BLaER1 treated with 17β-estradiol and CSF1 and Interleukin-3, amounts not matched to agents 10 nM and 100 nM (cell line): ENCODE measurements around the gene ESRRG.
A peak's percentile ranks its signal among the peaks of the same experiment; 100 is the strongest.

Experiments used
- H3K27ac ChIP-seq, 11 experiments: shearing (Covaris generic); formaldehyde crosslinking; 2 replicates each; pipeline ENCODE4 v1.8.1; 2022
- H3K27me3 ChIP-seq, 11 experiments: shearing (Covaris generic); formaldehyde crosslinking; 2 replicates each; pipeline ENCODE4 v1.8.1; 2022
- H3K36me3 ChIP-seq, 11 experiments: shearing (Covaris generic); formaldehyde crosslinking; 2 replicates each; pipeline ENCODE4 v1.8.1; 2022
- H3K4me1 ChIP-seq, 10 experiments: shearing (Covaris generic); formaldehyde crosslinking; 2 replicates each; pipeline ENCODE4 v1.8.1; 2022
- H3K4me2 ChIP-seq, 11 experiments: shearing (Covaris generic); formaldehyde crosslinking; 2 replicates each; pipeline ENCODE4 v1.8.1; 2022
- H3K4me3 ChIP-seq, 10 experiments: shearing (Covaris generic); formaldehyde crosslinking; 2 replicates each; pipeline ENCODE4 v1.8.1; 2022
- H3K9ac ChIP-seq, 11 experiments: shearing (Covaris generic); formaldehyde crosslinking; 2 replicates each; pipeline ENCODE4 v1.8.1; 2022
- H3K9me3 ChIP-seq, 11 experiments: shearing (Covaris generic); formaldehyde crosslinking; replicated peaks in 1 of 11; 2 replicates each; pipeline ENCODE4 v1.8.1; 2022
- H4K20me1 ChIP-seq, 11 experiments: shearing (Covaris generic); formaldehyde crosslinking; 2 replicates each; pipeline ENCODE4 v1.8.1; 2022
- Cebpa-rat ChIP-seq, 11 experiments: shearing (Covaris generic); IDR thresholded peaks; 2 replicates each; pipeline ENCODE4 v1.8.1; 2022

ESRRG gene

DNA sequence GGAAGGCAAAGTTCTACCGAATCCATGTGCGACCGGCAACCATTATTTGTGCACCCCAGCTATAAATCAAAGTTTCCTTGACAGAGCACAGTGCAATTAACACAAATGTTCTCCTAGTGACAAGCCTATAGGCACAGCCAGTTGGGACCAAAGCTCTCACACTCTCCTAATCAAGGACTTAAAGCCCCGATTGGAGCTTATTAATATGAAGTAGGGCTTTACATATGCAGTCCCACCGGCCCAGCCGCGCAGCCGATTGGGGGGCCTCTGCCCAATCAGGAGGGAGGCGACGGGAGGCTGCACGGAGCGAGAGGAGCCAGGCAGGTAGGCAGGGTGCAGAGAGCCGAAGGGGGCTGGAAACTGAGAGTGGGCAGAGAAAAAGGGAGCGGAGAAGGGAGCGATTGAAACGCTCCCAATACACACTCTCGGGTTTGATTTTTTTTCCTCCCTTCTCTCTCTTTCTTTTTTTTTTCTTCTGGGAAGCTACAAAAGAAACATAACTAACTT, at the start of gene ESRRG:
TSS of gene ESRRG (minus strand) at position 156 of the 507 bp plus-strand sequence. CDS start at position 26, 130 bp downstream.
- Histone ChIP-seq H3K27ac (no peak within 1 kb of the TSS), H4K20me1 (no peaks in the 10 kb centered on the region), H3K4me3 (no peak within 1 kb of the TSS), H3K9ac (no peak within 1 kb of the TSS), H3K4me1 (peaks cover 0 to 28% (median 9%) of the 10 kb centered on the region in 10 experiments; a peak in 7 of 20 replicates), H3K9me3 (no peaks in the 10 kb centered on the region), H3K36me3 (no peaks in the 10 kb centered on the region), H3K4me2 (peak within 1 kb of the TSS in 6 of 11 experiments; percentile 6 to 41 (median 18); a peak in 8 of 22 replicates), H3K27me3 (peaks cover 4 to 12% (median 10%) of the 10 kb centered on the region in 11 experiments; a peak in 15 of 22 replicates)
- TF ChIP-seq Cebpa-rat (IDR thresholded peaks at IDR 0.05) = no peak

- no peak overlapping the region for H3K4me2 ChIP-seq
- no peak overlapping the region for H3K27ac ChIP-seq
- no peaks in the 10 kb centered on the region for H4K20me1 ChIP-seq
- H3K9me3 ChIP-seq = no peaks in the 10 kb centered on the region
- no peaks in the 10 kb centered on the region for H3K27me3 ChIP-seq
- no peaks in the 10 kb centered on the region for H3K4me1 ChIP-seq
- H3K9ac ChIP-seq = no peak overlapping the region
- TF ChIP-seq Cebpa-rat (IDR thresholded peaks at IDR 0.05) = no peak
- no peak overlapping the region for H3K4me3 ChIP-seq
- no peaks in the 10 kb centered on the region for H3K36me3 ChIP-seq
These were observed 48.7 kb upstream of the ESRRG start for GRCh38 chr1:216771922-216772321.

DNA sequence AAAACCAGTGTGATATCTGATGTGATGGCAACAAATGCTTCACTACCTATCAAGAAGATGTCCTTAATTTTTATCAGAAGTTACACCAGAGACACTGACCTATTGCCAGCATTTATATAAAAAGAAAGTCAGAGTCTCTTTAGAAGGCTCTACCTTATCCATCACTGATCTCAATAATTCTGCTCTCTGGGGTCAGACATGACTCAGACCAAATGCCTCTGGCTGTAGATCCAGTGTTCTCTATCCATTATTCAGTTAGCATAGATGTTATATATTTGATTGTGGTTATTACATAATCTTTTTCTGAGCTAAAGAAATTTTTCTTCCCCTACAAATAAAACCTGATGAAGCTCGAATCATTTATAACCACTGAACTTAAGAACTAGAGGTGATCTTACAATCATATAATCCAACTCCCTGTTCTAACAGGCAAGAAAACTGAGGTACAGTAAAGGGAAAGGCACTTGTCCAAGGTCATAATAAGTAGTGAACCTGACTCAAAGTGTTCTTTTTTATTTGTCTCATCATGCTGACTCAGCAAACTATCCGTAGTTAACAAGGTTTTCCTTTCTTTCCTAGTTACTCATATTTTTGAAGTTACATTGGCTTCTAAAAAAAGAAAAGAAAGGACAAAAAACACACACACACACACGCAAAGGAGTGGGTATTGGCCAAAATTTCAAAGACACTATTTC, 43.6 kb upstream of the ESRRG start:
- Histone ChIP-seq H3K36me3 (no peaks in the 10 kb centered on the region), H3K9ac (no peak overlapping the region), H3K9me3 (no peaks in the 10 kb centered on the region), H3K4me3 (no peak overlapping the region), H3K27me3 (no peaks in the 10 kb centered on the region), H3K4me2 (no peak overlapping the region), H4K20me1 (no peaks in the 10 kb centered on the region), H3K27ac (no peak overlapping the region), H3K4me1 (no peaks in the 10 kb centered on the region)
- no peak for TF ChIP-seq Cebpa-rat (IDR thresholded peaks at IDR 0.05)

DNA sequence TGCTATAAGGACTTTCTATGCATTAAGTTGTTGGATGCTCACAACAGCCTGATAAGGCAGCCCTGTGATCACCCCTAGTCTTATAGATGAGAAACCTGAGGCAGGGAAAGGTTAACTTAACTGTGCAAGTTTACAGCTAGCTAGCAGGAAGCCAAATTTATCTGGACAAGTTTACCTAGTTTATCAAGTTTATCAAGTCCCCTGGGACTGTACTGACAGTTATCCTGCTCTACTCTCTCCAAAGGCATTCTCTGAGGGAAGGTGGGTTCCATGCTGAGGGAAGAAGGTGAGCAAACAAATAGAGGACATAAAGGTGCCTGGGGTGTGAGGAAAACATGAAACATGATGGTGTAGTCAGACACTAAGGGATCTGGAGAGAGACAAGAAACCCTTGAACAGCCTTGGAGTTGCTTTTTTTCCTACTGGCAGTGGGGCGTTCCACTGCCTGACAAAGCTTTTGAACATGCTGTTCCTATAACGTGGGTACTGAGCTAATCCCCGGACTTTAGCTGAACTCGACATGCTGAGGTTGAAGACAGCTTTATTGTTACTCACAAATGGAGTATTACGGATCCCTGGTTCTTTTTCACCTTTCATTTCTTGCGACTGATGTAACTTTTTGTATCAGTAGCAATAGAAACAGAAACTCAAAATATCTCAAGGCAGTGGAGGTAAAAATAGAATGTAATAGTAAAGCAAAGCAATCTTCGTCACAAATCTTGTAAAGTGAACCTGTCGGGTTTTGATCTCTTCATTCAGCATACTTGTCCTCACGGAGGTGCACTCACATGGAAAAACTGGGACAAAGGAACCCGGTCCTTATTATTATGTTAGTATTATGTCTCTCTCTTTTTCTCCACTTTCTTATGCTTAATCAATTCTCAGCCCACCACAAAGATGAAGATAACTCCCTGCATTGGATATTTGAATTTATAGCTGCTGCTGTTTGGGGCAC, 42.4 kb upstream of the ESRRG start:
- H3K4me2 ChIP-seq = no peak overlapping the region
- no peak overlapping the region for H3K4me3 ChIP-seq
- no peak for TF ChIP-seq Cebpa-rat (IDR thresholded peaks at IDR 0.05)
- no peaks in the 10 kb centered on the region for H3K27me3 ChIP-seq
- H3K9ac ChIP-seq = no peak overlapping the region
- H4K20me1 ChIP-seq = no peaks in the 10 kb centered on the region
- no peaks in the 10 kb centered on the region for H3K36me3 ChIP-seq
- no peaks in the 10 kb centered on the region for H3K4me1 ChIP-seq
- H3K27ac ChIP-seq = no peak overlapping the region
- H3K9me3 ChIP-seq = no peaks in the 10 kb centered on the region

GRCh38 chr1:216758161-216758560, 34.9 kb upstream of the ESRRG start:
- Histone ChIP-seq H3K27ac (no peak overlapping the region), H3K9ac (no peak overlapping the region), H3K36me3 (no peaks in the 10 kb centered on the region), H3K4me3 (no peak overlapping the region), H3K9me3 (no peaks in the 10 kb centered on the region), H3K4me1 (no peaks in the 10 kb centered on the region), H3K27me3 (no peaks in the 10 kb centered on the region), H4K20me1 (no peaks in the 10 kb centered on the region), H3K4me2 (no peak overlapping the region)
- no peak for TF ChIP-seq Cebpa-rat (IDR thresholded peaks at IDR 0.05)

DNA sequence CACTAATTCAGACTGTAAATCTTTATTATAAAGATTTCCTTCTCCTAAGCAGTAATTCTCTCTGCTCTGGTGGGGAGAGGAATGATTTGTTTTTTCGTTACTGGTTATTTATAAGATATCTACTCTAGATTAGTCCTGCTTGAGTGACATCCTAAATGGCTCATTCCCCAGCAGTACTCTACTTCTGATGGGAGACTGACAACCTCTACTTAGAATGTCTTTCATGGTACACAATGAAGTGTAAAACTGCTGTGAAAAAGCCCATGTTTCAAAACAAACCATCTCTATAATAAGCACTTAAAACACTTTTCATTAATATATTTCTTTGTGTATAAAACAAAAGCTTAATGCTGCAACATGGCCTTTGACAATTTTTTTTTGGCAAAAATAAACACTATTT, 33.9 kb upstream of the ESRRG start:
- Histone ChIP-seq H3K4me2 (no peak overlapping the region), H3K9me3 (no peaks in the 10 kb centered on the region), H3K27me3 (no peaks in the 10 kb centered on the region), H3K4me1 (no peaks in the 10 kb centered on the region), H3K4me3 (no peak overlapping the region), H3K27ac (no peak overlapping the region), H4K20me1 (no peaks in the 10 kb centered on the region), H3K9ac (no peak overlapping the region), H3K36me3 (no peaks in the 10 kb centered on the region)
- no peak for TF ChIP-seq Cebpa-rat (IDR thresholded peaks at IDR 0.05)

- Histone ChIP-seq H3K4me2 (no peak overlapping the region), H3K27me3 (no peaks in the 10 kb centered on the region), H3K36me3 (no peaks in the 10 kb centered on the region), H3K4me1 (no peaks in the 10 kb centered on the region), H3K9ac (no peak overlapping the region), H3K27ac (no peak overlapping the region), H3K9me3 (no peaks in the 10 kb centered on the region), H3K4me3 (no peak overlapping the region), H4K20me1 (no peaks in the 10 kb centered on the region)
- no peak for TF ChIP-seq Cebpa-rat (IDR thresholded peaks at IDR 0.05)
These were observed 27.7 kb upstream of the ESRRG start for GRCh38 chr1:216750961-216751360.

DNA sequence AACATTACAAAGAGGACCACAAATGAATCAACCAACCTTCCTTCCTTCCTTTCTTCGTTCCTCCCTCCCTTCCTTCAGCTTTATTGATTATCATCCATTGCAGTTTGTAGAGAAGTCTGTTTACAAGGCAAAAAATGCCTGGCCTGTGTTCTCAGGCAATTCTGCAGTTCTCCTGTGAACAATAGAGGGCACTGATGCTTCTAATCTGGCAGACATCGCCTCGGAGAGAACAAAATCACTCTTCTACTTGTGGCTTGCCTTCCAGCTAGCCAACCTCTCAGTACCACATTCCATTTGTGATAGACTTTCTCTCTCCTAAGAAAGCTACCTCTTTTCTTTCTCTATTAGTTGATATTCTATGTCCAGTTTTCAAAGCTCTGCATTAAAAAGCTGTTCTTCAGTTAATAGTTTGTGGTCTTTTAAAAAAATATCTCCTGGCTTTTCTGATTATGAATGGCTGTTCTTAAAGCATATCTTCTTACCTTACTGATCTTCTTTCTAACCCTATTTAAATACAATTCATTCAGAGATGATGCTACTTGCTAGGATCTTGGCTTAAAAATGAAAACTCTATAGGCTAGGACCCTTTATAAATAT, 26.9 kb upstream of the ESRRG start:
- TF ChIP-seq Cebpa-rat (IDR thresholded peaks at IDR 0.05) = no peak
- Histone ChIP-seq H4K20me1 (no peaks in the 10 kb centered on the region; a peak in 1 of 22 replicates), H3K36me3 (no peaks in the 10 kb centered on the region), H3K27ac (no peak overlapping the region), H3K9me3 (no peaks in the 10 kb centered on the region), H3K4me3 (no peak overlapping the region), H3K27me3 (no peaks in the 10 kb centered on the region), H3K4me2 (no peak overlapping the region), H3K9ac (no peak overlapping the region), H3K4me1 (no peaks in the 10 kb centered on the region)

DNA sequence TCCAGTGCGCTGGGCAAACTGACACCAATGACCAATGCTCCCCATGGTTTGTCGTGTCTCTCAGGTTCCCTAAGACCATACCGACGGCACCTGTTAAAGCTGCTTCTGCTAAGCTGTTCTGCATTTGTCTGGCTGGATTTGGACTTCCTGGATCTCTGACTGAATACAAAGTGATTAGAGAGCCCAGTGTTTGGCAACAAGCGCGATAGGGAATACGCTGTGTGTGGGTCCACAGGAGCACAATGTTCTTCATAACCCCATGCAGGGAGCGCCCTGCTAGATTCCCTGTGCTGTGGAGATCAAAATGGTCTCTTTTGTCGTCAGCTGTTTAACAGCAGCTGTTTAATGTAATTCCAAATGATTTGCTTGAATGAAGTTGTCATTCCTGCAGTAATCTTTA, 26.0 kb upstream of the ESRRG start:
- Histone ChIP-seq H3K4me3 (no peak overlapping the region), H3K36me3 (no peaks in the 10 kb centered on the region), H3K4me2 (no peak overlapping the region), H4K20me1 (no peaks in the 10 kb centered on the region; a peak in 1 of 22 replicates), H3K9me3 (no peaks in the 10 kb centered on the region), H3K9ac (no peak overlapping the region), H3K27ac (no peak overlapping the region), H3K4me1 (no peaks in the 10 kb centered on the region), H3K27me3 (no peaks in the 10 kb centered on the region)
- TF ChIP-seq Cebpa-rat (IDR thresholded peaks at IDR 0.05) = no peak
